HG02759 (cell line): ENCODE measurements around the gene SLC48A1.

Source experiments
- ATAC-seq: cut with Tn5 transposase; IDR thresholded peaks from one replicate; pipeline ENCODE4 v1.9.1; 2021; ENCODE audit warnings: mild to moderate bottlenecking, moderate library complexity; ENCODE audit not compliant: unreplicated experiment

The SLC48A1 gene

GRCh38 chr12:47773062-47773857 is at the start of gene SLC48A1:
Gene SLC48A1 (plus strand): TSS chr12:47773238. CDS start chr12:47773305, 67 bp downstream.
- peak; percentile 84 for ATAC-seq

GRCh38 chr12:47725091-47725772 is 47.8 kb upstream of the SLC48A1 start, which contains the start of gene ENDOU:
Gene ENDOU (minus strand): TSS chr12:47725490. CDS start chr12:47725413, 77 bp downstream.
- no peak for ATAC-seq

- peak; percentile 91 for ATAC-seq
Measured at GRCh38 chr12:47725893-47726292, 47.1 kb upstream of the SLC48A1 start.

DNA sequence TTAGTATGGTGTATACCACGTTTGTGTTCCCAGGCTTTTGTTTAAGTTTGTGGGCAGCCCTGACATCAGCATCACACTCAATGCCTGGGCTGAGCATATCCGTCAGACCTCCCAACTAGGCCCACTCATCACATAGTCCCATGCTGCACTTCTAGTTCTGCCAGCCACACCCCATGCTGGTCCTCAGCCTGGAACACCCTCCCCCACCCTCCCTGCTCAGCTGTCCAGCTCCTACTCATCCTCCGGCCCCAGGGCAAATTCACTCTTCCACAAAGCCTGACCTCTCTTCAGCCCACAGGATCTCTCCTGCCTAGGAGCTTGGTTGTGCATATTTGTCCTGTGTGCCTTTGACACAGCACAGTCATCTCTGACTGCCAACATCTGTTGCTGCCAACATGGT is 43.8 kb upstream of the SLC48A1 start:
- ATAC-seq: no peak

DNA sequence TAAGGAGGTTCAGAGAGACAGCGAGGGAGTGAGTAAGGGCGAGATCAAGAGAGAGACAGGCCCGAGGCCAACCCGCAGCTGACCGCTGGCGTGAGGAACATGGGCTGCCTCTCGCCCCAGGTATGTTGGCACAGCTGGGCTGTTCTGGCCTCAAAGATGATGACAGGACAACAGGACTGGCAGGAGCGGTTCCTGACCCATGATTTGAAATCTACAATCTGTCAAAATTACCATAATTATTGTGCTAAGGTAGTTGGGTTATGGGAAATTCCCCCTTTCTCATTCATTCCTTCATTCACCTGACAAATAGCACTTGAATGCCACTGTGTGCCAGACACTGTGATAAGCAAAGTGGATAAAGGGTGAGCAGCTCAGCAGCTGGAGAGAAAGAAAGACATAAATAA is 42.7 kb upstream of the SLC48A1 start:
- ATAC-seq: no peak

DNA sequence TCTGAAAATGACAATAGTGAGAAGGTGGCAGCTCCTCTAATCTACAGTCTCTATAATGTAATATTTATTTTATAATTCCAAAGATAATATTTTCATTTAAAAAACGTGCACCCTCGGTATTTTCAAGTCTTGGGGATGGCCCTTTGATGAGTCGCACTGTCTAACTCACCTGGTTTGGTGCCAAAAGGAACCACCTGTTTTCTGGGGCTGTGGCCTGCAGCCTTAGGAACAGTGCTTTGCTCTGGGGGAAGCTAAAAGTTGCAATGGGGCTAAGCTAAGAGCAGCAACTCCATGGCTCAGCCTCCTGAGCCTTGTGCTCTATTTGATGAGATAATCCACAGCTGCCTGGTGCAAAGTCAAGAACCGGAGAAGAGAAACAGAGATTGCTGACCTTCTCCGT is 41.3 kb upstream of the SLC48A1 start:
- ATAC-seq: no peak

- ATAC-seq: no peak
Measured at GRCh38 chr12:47732504-47732903, 40.5 kb upstream of the SLC48A1 start.

GRCh38 chr12:47733142-47733541 is 39.9 kb upstream of the SLC48A1 start:
- ATAC-seq: no peak

DNA sequence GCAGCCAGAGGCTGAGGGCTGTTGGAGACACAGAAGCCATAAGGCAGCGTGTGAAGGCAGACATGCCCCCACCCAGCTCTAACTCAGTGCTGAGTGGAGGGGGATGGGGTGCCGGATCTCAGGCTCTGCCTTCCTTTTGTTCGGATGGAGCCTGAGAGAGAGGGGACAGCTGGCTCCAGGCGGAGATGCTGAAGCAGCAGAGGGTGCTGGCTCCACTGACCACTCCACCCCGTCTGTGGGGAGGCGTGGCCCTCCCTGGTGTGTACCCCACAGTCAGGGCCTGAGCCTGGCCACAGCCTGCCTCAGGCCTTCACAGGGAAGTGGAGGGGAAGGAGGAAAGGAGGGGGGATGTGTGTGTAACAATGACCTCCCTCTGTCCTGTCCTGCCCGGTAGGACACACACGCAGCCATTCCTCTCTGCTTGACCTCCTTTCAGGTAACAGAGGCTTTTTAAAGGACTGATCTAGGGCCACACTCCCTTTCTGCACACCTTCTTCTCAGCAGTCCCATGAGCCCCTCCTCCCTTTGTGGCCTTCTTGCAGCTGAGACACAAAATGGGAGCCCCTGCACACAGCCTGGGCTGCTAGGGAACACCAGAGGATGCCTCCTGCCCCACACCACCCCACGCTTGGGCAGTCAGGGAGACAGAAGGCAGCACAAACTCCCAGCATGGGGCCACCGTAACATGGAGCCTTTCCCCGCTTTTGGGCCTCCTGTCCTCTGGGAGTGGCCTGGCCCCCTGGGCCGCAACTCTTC is 38.1 kb upstream of the SLC48A1 start:
- ATAC-seq: no peak

DNA sequence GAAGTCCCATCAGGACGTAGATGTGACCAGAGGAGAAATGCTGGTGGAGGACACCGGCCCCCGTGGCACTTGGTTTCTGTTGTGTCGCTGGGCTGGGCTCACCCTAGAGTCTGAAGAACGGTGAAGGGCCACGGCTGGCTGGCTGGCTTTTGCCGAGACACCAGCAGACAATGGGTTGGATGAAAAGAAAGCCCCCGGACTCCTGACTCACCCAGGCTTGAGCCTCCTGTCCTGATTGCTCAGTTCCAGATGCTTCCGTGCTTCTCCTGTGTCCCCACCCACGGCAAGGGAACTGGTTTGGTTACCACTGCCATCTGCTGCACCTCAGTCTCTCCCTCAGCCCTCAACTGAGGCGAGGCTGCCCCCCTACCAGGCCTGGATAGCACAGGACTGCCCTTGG is 37.4 kb upstream of the SLC48A1 start:
- ATAC-seq: no peak

DNA sequence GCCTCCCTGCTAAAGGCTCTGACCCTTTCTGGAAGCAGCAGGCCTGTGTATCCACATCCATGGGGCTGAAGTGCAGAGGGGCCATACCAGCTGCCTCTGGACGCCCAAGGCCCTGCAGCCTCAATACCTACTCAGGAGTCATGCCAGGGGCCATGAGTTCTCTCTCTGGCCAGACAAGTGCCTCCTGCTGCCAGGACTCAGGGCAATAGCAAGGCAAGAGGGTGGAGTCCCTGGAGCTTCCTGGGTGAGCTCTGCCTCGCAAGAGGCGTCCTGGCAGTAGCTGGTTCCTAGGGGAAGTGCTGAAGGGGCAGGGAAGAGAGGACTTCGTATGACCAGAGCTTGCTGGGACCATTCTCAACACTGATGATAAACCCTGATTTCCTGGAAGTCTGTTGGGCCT is 36.8 kb upstream of the SLC48A1 start:
- ATAC-seq: no peak

DNA sequence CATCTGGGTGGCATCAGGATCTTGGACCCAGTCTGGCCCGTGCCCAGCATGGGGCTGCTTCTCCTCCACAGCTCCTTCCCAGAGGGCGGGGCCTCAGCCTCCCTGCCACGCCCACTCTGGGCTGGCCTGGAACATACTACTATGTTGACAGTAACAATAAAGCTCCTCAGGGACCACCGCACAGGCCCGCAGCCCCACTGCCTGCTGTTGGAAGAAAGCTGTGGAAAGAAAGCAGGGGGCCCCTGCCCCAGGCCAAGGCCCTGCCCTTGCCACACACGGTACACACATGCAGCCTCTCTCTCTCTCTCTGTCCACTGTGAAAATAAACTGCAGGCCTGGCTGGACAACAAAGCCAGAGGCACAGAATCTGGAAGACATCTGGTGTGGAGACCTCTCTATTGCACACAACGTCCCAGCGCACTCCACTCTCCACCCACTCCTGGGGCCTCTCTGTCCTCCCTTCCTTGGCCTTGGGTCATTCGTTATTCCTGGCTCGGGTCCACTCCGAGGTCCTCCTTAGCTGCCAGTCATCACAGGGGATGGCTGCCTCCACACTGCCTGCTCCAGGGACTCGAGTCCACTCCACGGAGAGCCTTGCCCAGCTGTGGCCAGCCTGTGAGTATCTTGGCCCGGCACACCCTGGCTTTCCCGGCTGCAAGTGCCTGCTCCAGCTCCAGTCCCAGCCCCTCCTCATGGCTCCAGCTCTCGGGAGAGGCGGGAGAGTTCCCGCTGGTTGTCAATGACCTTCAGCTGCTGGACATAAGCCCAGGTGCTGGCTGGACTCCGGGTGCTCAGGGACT is 36.0 kb upstream of the SLC48A1 start:
- no peak for ATAC-seq

- ATAC-seq: no peak
Measured at GRCh38 chr12:47737936-47738594, 35.0 kb upstream of the SLC48A1 start.

GRCh38 chr12:47739297-47739696 is 33.7 kb upstream of the SLC48A1 start:
- ATAC-seq: no peak

DNA sequence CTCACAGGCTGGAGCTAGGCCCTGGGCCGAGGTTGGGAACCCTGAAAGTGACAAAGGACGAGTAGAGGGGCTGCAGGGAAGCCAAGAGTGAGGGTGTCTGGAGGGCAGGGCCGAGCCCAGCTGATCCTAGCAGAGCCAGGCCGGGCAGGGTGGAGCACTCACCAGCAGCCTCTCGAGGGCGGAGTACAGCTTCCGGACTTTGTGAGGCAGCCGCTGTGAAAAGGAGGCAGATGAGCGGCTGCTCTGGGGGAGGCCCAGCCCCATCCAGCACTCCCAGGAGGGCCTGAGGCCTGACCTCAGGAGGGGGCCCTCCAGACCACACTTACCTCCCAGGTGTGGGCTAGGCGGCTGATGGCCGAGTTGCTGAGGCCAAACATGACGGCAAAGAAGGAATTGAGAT is 33.1 kb upstream of the SLC48A1 start:
- ATAC-seq: peak; percentile 64

DNA sequence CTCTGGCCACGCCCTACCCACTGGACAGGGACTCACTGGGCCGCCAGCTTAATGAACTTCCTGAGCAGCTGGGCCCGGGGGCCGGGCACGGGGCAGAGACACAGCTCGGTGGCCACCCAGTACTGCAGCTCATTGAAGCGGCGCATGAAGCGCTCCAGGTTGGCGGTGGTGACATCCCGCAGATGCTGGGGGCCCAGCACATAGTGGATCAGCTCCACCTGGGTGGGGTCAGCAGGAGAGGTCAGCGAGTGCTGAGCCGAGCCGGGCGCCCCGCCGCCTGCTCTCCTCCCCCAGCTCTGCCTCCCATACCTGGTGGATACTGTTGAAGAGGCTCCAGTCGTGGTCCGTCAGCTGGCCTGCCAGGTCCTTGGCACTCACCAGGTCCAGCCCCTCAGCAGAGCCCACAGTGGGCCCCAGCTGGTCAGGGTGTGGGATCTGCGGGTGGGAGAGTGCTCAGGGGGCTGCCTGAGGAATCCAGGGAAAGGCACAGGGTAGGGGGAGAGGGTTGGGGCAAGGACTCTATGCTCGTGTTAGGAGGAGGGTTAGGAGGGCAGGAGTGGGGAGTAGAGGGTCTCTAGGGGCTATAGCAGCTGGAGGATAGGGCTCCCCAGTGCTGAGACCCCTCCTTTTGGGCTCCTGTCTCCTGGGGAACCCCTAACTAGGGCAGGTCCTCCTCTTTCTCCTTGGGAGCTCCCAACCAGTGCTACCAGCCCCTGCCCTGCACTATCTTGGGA is 32.3 kb upstream of the SLC48A1 start:
- ATAC-seq: peak; percentile 53

DNA sequence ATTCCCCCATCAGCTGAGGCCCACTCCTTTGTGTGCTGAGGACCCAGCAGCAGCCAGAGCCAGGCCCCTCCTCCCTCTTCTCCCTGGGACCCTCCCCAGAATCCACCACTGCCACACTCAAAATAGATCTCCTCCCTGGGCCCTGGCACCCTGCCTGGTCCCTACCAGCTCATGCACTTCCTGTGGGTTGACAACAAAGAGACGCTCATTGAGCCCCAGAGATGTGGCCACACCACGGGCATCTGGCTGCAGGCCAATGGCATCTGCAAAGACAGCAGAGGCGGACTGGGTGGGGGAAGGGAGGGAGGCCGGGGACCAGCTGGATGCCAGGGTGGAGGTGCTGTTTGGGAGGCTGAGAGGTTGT is 31.7 kb upstream of the SLC48A1 start:
- peak; percentile 43 for ATAC-seq

- ATAC-seq: no peak
Measured at GRCh38 chr12:47742253-47742825, 30.7 kb upstream of the SLC48A1 start.

DNA sequence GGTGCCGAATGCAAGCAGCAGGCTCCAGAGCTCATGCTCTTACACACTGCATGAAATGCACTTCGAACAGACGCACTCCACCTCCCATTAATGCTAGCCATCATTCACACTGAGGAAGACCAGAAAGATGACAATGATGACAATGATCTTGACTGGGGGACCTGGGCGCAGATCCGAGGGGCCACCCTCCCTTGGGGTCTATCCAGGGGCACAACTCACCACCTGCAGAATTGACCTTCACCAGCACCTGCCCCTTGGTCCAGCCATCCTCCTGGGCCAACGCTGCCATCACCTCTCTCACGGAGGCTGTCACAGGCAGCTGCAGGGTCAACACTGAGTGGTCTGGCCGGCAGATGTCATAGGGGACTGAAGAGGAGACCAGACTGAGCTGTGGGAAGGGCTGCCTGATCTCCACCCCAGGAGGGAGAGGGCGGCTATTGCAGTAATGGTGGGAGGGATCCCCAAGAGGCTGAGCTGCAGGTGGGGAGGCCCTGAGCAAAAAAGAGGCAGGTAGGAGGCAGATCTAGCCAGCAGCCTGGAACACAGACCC is 29.7 kb upstream of the SLC48A1 start:
- no peak for ATAC-seq
